ENCODE measurements around the gene TDRD15.
"Not testable (repeated sequence)": the region's sequence is repeated elsewhere in the genome, so short reads cannot be mapped to it uniquely, and the experiment has no call there.

The TDRD15 gene

GRCh38 chr2:21123473-21124393 is at the start of gene TDRD15:
TDRD15 (plus strand) TSS chr2:21123968; CDS start chr2:21137468, 13,500 bp downstream.
- DNase-seq, result no peak

GRCh38 chr2:21078296-21078695 is 45.5 kb upstream of the TDRD15 start:
- DNase-seq, result no peak

DNA sequence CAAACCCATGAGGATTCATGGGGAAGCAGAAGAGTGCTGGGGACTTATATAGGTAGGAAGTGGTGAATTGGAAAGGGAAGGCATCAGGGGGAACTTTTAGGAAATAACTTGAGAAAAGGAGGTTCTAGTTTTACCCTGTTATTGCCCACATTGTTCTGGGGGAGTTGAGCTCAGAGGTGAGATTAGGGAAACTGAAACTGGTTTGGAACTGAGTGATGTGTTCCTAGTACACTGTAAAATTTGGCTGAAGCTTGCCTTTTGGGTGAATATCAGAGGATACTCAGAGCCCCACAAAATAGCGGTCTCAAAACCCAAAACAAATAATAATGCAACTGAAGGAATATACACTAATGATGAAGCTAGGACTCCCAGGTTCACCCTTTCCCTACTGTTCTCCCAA is 40.3 kb upstream of the TDRD15 start:
- DNase-seq, result no peak

- DNase-seq, result no peak
These were observed 39.4 kb upstream of the TDRD15 start for GRCh38 chr2:21084401-21084800.

DNA sequence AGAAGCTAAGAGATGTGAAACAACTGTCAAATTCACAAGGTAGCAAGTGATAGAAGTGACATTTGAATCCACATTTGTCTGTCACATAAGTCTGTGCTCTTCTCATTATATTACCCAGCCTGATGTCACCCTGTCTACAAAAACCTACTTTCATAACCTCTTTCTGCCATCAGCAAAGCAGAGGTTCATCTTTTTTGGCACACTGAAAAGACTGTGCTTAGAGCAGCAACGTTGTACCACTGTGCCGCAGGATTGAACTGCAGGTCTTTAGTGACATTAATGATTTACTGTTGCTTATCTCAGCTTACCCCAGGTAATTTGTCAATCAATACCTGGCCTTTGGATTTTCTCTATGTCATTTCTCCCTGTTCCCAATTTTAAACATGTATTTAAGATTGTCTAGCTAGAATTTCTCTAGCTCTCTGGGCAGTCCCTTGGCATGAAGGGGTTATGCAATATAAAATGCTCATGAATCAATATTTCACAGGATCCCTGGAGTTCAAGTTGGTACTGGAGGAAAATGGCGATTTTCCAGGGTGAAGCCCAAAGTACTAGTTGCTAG is 31.4 kb upstream of the TDRD15 start:
- no peak for DNase-seq

- no peak for DNase-seq
These were observed 28.6 kb upstream of the TDRD15 start for GRCh38 chr2:21095178-21095577.

GRCh38 chr2:21095714-21096113 is 28.1 kb upstream of the TDRD15 start:
- no peak for DNase-seq

GRCh38 chr2:21096458-21096857 is 27.3 kb upstream of the TDRD15 start:
- DNase-seq, result no peak

DNA sequence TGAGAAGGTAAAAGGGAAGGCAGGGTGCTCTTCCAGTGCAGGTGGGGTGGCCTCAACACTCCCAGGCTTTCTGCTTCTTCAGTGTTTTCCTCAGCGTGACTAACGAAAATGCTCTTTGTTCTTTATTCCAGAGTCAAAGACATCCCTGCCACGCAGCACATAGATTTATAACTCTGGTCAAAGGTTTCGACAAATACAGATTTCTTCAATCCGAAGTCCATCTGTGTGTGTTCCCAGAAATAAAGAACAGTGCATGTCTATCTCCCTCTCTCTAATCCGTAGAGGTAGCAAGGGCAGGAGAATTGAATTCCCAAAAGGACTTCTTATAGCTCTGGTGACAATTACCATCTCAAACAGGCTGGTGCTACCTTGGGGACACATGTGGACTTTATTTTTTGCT is 26.4 kb upstream of the TDRD15 start:
- no peak for DNase-seq

DNA sequence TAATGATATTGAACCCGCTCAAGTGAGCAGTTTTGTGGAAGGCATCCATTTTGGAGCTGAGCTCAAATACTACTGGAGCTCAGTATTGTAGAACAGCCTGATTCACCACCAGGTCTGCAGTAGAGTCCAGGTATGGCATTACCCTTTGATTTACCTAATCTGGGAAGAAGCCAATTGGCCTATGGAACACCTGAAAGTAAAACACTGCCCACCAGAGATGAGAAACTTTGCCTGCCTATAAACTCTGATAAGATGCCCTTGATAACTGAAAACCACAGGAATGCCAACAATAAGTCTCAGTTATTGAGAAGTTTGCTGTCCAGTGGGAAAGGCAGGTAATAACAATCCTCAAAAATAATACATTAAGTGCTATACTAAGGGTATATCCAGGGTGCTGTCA is 25.5 kb upstream of the TDRD15 start:
- DNase-seq, result no peak

- DNase-seq, result no peak
These were observed 24.4 kb upstream of the TDRD15 start for GRCh38 chr2:21099281-21099907.

- not testable (repeated sequence) for DNase-seq
These were observed 22.1 kb upstream of the TDRD15 start for GRCh38 chr2:21101514-21102155.

GRCh38 chr2:21102356-21102755 is 21.4 kb upstream of the TDRD15 start:
- no peak for DNase-seq

DNA sequence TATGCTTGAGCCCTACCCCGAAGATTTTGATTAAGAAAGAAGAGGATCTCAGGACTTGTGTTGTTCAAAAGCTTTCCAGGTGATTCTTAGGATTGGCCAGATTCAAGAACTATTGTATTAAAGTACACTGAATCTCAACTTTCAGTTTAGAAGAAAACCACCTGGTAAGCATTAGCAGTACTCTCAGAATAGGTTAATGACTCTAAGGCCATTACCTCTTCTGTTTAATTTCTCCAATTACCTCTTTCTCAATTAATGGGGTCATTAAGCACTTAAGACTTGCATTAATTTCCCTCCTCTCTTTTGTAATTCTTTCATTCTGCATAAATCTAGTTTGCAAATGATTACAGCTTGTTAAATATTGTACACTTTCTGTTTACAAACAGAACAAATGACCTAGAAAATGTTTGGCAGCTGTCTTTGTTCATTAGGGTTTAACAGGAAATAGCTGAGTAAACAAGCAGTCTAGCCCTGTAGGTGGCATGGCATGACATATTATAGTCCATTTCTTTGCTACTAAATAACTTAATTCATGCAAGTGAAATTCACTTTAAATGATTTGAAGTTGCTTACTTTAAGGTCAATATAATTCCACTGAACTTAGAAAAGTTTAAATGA is 20.4 kb upstream of the TDRD15 start:
- DNase-seq, result no peak

DNA sequence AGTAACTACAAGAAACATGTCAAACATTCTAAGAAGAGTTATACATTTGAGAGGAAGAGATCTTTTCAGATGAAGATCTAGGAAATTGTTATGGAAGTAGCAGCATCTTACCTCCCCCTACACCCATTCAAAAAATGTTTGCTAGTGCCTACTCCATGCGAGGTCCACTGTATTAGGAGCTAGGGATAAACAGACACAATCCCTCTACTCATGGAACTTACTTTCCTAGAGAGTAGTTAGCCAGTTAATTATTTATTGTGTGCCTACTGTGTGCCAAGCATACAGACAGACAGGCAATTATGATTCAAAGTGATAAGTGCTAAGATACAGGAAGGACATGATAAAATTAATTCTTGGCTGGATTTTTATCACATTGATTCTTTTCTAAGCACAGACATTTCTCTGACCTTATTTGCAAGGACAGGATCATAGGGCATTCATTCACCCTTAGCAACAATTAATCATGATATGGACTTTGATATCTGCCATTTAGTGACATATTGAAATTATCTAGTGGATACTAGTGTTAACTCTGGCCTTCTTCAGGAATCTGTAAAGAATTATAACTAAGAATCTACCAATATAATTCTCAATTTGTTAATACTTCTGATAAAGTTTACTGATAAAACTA is 19.6 kb upstream of the TDRD15 start:
- DNase-seq, result no peak

GRCh38 chr2:21111012-21111411 is 12.8 kb upstream of the TDRD15 start:
- DNase-seq, result no peak

- no peak for DNase-seq
These were observed 6.1 kb upstream of the TDRD15 start for GRCh38 chr2:21117688-21118087.

- peak; percentile 7 for DNase-seq
These were observed 5.4 kb upstream of the TDRD15 start for GRCh38 chr2:21118302-21118920.

DNA sequence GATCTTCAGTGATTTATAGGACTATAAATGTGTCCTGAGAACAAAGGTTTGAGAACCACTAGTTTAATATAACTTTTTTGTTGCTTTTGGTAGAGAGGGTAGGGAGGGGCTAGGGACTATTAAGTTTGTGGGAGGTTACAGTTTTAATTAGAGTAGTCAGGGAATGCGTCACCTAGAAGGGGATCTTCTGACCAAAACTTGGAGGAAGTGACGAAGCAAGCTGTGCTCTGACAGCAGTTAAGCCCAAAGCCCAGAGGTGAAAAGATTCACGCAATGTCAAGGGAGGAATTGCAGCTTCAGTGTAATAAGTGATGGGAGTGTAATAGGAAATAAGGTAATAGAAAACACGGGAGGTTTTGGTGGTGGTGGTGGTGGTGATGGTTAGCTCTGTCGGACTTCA is 8.1 kb downstream of the TDRD15 start:
- DNase-seq, result no peak

- no peak for DNase-seq
These were observed 11.8 kb downstream of the TDRD15 start for GRCh38 chr2:21135585-21135984.

GRCh38 chr2:21142149-21142548 is 18.4 kb downstream of the TDRD15 start:
- DNase-seq, result no peak

DNA sequence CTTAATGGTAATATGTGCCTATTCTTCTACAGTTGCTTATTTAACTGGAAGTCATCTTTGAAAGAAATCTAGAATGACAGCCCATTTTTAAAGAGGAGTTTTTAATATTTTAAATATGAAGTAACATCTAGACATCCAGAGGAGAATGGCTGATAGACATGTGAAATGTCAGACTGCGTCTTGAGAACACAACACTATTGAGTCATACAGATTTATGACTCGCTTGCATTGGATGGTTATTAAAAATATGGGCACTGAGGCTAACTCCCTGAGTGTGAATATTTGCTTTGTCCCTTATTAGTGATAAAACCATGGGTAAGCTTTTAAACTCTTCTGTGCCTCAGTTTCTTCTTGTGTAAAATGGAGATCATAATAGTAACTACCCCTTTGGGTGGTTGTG is 22.9 kb downstream of the TDRD15 start:
- no peak for DNase-seq
